ENCODE results near the gene TNFRSF9. TPM values are rescaled to one million over a fixed set of nuclear protein-coding genes. Genes with fewer than 3 reads are reported as not detected.
"Not testable (repeated sequence)": the region's sequence is repeated elsewhere in the genome, so short reads cannot be mapped to it uniquely, and the experiment has no call there.

The TNFRSF9 gene
- total RNA-seq, 1 donor from 2014 or later, result 0.20 TPM

DNA sequence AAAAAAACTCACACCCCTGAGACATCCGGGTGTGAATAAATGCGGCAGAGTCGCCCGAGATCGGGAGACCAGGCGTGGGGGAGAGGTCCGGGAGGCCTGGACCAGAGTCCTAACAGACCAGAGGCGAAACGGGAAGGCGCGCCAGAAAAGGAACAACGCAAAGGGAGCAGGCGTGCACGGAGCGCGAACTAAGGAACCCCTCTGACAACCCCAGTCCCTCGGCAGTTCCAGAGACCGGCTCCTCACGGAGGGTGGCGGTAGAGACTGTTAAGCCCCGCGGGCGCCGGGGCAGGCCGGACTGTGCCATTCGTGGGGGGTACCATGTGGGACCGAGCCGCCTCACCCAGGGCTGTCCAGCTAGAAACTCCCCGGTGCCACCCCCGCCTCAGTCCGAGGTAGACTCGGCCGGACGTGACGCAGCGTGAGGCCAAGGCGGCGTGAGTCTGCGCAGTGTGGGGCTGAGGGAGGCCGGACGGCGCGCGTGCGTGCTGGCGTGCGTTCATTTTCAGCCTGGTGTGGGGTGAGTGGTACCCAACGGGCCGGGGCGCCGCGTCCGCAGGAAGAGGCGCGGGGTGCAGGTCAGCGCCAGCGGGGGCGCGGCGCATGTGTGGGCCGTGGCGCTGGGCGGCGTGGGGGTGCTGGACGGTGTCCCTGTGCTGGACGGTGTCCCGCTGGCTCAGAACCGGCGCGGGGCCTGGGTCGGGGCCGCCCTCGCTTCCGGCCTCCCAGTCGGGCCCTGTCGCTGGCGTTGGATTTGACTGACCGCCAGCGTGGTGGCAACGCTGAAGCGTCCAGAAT, 20.8 kb upstream of the TNFRSF9 start, which contains the start of gene PARK7:
Gene PARK7, plus strand, starts transcription at position 496 of the 798 bp plus-strand sequence. CDS start 1,075 bp downstream, outside the sequence.
- DNase-seq (ENCODE audit: low read depth, low spot score), result peak; percentile 97

DNA sequence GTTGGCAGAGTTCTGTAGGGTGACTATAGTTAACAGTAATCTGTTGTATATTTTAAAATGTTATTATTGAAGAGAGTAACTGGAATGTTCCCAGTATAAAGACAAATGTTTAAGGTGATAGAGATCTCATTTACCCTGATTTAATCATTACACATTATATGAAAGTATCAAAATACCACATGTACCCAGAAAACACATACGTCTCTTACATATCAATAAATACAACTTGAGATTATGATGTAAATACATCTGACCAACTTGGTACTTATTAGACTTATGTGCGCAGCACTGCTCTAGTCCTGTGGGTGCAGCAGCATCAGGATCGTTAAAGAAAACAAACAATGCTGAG, 20.2 kb upstream of the TNFRSF9 start:
- DNase-seq (ENCODE audit: low read depth, low spot score), result no peak

DNA sequence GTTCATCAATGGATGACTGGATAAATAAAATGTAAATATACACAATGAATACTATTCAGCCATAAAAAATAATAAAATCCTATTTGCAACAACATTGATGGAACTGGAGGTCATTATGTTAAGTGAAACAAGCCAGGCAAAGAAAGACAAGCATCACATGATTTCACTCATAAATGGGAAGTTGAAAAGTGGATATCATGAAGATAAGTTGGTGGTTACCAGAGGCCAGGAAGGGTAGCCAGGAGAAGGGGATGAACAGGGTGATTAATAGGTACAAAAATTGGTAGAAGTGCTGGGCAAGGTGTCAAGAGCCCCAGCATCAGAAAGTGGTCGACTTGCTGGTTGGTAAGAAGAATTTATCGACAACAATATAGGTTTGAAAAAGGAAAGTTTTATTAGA, 19.5 kb upstream of the TNFRSF9 start:
- DNase-seq (ENCODE audit: low read depth, low spot score), result no peak

DNA sequence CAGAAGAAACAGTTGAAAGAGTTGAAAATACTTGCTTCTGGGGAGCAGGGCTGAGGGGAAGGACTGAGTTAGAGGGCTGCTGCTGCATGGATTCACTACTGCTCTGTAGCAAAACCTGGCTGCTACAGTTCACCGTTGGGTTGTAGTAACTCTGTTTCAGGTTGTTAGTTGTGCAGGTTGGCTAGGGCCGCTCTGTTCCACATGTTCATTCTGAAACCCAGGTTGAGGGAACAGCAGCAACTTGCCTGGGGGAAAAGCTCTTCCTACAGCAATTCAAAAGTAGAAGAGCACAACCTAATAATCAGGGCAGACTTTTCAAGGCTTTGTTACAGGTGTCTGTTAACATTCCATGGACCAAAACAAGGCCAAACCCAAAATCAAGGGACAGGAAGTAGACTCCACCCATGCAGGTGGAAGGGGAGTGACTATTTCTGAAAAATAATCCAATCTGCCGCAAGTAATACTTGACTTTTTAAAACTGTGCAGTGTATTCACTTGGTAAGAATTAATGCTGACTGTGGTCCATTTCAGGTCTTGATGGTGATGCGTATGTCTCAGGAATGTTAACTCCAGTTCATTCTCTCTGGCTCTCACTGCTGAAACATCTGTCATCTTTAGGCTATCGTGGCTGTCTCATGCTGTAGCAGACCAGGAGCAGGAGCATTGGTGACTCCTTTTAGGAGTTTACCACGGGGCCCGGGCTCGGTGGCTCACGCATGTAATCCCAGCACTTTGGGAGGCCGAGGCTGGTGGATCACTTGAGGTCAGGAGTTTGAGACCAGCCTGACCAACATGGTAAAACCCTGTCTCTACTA, 15.8 kb upstream of the TNFRSF9 start:
- no peak for DNase-seq (ENCODE audit: low read depth, low spot score)

DNA sequence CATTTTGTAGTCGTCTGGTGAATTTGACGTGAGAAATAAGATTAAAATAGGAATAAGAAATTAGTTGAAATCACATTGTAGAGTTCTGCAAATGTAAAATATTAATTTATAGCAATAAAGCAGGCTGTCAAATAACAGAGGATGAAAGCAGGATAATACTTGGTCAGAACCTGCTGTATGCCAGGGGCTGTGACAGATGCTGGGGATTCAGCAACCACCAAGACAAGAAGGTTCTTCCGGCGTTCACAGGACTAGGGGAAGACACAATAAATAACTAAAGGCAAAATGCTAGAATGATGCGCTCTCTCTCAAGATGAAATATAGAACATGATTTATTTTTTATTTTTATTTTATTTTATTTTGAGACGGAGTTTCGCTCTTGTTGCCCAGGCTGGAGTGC, 14.0 kb upstream of the TNFRSF9 start:
- no peak for DNase-seq (ENCODE audit: low read depth, low spot score)

DNA sequence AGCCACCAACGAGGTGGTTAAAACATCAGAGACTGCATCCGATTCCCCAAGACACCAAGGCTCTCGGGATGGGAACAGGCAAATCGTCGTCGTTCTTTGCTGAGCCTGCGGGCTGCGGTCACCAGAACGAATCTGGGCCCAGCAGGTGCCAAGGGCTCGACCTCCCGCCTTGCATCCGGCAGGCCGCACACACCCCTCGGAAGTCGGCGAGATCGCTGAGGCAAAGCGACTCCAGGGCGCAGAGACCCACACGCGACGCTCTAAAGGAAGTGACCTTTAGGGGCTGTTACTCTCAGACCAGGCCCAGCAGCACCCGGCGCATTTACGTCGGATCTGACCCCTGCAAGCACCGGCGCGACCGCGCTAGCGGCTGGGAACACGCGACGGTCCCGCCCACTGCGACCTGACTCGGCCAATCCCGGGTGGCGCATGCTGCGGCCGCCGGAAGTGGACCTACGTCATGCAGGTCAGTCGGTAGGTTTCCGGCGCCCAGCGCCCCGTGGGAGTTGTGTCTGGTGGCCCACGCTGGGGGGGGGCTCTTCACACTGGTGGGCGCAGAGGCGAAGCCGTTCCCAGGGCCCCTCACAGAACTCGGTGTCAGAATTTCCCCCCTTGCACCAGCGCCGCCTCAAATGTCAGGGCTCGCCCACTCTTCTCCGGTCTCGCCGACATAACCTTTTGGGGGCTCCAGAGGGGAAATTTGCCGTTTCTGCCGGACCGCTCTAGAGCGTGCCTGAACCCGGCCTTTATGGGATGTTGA, 13.4 kb upstream of the TNFRSF9 start:
- peak; percentile 47 for DNase-seq (ENCODE audit: low read depth, low spot score)

DNA sequence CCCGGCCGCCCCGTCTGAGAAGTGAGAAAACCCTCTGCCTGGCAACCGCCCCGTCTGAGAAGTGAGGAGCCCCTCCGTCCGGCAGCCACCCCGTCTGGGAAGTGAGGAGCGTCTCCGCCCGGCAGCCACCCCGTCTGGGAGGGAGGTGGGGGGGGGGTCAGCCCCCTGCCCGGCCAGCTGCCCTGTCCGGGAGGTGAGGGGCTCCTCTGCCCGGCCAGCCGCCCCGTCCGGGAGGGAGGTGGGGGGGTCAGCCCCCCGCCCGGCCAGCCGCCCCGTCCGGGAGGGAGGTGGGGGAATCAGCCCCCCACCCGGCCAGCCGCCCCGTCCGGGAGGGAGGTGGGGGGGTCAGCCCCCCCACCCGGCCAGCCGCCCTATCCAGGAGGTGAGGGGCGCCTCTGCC, 12.2 kb upstream of the TNFRSF9 start:
- DNase-seq (ENCODE audit: low read depth, low spot score), result not testable (repeated sequence)

DNA sequence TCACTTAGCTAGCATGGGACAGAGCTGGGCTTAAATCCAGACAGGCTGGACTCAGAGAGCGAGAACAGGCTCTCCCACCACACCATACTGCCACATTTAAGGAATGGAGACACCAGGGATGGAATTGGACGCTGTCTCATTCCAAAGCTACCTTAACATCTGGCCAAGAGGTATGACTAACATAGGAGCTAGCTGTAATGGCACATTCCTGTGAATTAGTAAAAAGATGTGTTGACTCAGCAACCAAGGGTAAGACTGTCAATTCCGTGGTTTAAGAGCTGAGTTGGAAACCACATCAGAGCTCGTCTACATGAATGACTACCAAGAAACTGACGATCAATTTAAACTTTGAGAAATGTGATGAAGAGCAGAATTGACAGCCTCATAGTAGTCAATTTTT, 8.3 kb upstream of the TNFRSF9 start:
- DNase-seq (ENCODE audit: low read depth, low spot score), result no peak

DNA sequence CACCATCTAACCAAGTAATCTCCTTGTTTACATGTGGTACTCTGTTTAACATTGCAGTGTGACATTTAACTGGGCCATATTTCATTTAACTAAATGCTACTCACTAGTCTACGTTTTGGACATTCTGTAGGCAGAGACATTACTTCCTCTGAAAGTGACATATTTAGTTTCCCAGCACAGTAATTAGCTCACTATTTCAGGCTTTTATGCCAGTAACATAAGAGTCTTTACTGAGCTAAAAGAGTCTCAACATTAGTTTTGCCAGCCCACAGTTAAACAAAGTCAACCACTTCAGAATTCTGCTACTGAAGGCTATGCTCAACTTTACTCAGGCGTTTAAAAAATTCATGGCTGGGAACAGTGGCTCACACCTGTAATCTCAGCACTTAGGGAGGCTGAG, 2.6 kb upstream of the TNFRSF9 start:
- no peak for DNase-seq (ENCODE audit: low read depth, low spot score)

DNA sequence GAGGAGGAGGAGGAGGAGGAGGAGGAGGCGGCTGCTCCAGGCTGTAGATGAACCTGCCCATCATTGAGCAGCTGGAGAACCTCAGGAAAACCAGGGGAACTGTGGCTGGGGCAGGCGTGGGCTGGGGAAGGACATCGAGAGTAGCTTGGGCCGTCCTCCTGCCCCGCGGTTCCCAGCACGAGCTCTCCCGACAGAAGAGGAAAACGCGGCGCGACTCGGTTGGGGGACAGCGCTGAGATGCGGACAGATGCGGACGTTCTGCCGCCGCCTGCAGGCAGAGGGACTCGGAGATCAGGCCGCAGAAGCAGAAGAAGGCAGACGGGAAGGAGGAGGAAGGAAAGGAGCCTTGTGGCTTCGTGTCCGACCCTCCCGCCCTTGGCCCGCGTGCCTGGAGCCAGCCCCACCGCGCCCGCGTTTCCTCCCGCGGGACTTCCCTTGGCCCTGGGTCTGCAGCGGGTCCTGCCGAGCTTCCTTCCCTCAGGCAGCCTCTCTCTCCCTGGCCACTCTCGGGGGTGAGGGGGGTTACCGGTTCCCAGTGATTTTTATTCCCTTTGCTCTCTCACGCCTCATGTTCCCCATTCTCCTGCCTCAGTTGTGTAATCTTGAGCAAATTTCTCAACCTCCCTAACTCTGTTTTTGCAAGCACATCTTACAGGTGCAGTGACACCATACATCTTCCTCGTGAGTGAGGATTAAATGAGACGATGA, 1.7 kb upstream of the TNFRSF9 start:
- DNase-seq (ENCODE audit: low read depth, low spot score), result no peak

DNA sequence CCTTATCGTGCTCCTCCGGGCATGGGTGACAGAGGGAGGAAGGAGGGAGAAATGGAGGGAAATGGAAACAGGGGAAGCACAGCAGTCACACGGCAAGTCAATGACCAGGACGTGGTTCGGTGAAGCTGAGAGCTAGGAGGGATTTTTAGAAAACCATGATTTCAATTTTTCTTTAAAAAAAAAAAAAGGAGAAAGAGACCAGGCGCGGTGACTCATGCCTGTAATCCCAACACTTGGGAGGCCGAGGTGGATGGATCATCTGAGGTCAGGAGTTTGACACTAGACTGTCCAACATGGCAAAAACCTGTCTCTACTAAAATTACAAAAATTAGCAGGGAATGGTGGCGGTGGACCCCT, 776 bp upstream of the TNFRSF9 start:
- no peak for DNase-seq (ENCODE audit: low read depth, low spot score)

DNA sequence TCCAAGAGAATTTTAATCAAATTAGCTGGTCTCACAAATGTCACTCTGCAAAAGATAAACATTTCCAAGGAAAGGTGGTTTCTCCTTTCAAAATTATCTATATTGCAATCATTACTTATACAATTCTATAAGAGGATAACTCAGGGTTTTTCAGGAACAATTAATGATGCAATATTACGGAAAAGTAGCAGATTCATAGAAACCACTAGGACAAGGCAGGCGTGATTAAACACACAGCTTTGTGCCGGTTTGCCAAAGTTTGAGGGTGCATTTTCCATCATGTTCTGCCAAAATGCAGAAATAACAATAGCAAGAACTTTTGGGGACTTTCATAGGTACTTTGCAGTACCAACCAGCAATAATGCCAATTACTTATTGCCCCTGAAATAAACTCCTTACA, 605 bp downstream of the TNFRSF9 start:
- DNase-seq (ENCODE audit: low read depth, low spot score), result no peak

DNA sequence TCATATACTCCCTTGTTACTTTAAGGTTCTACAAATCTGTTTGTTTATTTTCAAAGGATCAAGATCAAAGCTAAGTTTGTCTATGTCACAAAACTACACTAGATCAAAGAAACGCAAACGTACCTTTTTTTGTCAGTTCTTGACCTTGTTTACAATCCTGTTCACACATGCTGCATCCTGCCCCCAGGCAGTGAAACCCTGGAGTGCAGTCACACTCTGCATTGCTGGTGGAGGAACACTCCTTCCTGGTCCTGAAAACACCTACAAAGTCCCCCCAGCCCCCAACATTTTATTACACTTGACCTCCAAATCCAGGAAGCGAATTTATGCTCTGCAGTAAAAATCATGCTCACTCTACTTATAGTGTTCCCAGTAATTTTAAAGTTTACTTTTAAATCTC, 2.6 kb downstream of the TNFRSF9 start:
- DNase-seq (ENCODE audit: low read depth, low spot score), result no peak

DNA sequence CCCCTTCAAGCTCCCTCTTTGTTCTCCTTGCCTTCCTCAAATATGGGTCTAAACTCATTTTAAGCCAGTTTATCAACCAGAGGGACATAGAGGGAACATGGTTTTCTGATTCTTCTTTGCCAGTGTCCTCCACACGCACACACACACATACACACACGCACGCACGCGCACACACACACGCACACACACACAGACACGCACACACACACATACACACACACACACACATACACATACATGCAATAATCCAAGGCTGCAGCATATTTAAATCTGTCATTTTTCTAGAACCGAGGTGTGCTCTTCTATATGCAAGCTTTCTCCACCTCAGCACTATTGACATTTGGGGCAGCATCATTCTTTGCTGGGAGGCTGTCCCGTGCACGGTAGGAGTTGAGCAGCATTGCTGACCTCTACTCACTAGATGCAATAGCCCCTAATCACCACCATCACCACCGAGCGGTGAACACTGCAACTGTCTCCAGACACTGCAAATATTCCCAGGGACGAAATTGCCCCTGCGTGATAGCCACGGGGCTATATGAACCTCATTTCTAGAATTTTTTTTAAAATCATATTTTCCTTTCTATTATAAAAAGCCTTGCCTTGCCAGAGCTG, 8.0 kb downstream of the TNFRSF9 start:
- DNase-seq (ENCODE audit: low read depth, low spot score), result no peak

DNA sequence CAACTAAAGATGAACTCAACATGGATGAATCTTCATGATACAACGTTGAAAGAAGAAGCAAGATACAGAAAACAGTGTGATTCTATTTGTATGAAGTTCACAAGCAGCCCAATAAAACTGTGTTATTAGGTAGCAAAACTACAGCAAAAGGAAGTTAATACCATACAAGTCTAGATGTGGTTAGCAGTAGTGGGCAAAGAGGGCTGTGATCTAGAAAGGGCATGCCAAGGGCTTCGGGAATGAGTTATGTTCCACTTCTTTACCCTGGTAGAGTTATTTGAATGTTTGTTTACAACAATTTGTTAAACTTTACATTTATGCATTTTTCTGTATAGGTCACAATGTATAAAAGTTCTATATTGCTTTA, 9.2 kb downstream of the TNFRSF9 start:
- no peak for DNase-seq (ENCODE audit: low read depth, low spot score)

DNA sequence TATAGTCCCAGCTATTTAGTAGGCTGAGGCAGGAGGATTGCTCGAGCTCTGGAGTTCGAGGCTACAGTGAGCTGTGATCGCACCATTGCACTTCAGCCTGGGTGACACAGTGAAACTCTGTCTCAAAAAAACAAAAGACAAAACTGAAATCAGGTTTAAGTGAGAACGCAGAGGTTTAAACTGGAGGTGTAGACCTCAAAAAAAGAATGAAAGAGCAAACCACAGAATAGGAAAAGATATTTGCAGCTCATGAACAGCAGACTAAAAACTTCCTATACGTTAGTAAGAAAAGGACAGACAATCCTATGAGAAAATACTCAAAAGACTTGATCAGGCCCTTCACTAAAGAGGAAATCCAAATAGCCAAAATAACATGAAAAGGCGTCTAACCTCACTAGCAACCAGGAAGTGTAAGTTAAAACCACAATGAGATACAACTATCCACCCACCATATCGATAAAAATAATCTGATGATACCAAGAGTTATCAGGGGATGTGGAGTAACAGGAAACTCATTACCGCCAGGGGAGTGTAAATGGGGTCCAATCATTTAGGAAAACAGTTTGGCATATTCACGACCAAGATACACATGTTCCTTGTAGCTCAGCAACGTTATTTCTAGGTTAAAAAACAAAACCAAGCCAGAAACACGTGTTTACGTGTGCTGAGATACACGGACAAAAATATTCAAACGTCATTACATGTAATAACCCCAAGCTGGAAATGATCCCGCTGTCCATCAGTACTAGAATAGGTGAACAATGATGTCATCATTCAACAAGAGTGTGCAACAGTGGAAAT, 9.8 kb downstream of the TNFRSF9 start:
- no peak for DNase-seq (ENCODE audit: low read depth, low spot score)

DNA sequence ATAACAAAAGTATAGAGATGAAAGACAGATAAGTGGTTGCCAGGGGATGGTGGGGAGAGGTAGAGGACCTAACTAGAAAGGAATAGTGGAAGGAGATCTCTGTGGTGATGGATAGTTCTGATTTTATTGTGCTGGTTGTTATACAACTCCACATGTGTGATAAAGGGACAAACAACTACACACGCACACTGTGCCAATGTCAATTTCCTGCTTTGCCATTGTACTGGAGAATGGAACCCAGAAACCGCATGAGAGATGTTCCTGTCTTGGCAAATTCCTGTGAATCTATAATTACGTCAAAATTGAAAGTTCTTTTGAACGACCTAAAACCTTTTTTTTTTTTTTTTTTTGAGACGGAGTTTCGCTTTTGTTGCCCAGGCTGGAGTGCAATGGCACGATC, 11.0 kb downstream of the TNFRSF9 start:
- DNase-seq (ENCODE audit: low read depth, low spot score), result no peak

DNA sequence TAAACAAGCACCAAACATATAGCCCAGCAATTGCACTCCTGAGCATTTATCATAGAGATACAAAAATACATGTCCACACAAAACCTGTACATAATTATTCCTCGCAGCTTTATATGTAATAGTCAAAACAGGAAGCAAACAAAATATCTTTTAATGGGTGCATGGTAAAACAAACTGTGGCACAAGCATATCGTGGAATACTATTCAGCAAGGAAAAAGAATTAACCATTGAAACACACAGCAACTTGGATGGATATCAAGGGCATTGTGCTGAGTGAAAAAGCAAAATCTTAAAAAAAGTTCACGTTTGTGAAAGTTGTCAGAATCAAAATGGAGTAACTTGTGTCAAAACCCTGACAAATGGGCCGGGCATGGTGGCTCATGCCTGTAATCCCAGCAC, 12.4 kb downstream of the TNFRSF9 start:
- DNase-seq (ENCODE audit: low read depth, low spot score), result no peak

DNA sequence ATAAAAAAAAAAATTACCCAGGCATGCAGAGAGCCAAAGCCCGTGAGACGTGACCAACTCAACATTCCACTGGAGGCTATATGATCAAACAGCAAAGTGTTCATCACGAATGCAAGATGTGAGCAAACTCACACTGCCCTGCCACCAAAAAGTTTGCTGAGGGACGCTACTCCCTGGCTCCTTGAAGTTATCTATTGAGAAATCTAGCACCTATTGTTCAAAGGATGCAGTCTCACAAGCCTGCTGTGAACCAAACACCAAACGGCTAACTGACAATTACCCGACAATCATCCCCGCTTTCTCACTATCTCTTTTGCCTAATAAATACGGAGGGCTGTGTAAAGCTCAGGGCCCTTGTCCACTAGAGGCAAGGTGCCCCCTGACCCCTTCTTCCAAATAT, 13.6 kb downstream of the TNFRSF9 start:
- DNase-seq (ENCODE audit: low read depth, low spot score), result not testable (repeated sequence)

DNA sequence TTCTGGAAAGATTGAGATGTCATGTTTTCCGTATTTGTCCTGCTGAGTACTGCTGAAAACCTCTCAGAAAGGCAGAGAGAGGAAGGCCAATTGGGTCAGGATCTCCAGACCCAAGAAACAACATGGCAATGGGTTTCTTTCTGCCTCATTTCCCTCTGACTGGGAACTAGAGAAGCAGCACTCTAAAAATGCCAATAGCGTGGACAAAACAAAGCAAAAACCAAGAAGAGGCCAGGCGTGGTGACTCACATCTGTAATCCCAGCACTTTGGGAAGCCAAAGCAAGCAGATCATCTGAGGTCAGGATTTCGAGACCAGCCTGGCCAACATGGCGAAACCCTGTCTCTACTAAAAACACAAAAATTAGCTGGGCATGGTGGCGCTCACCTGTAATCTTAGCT, 18.3 kb downstream of the TNFRSF9 start:
- DNase-seq (ENCODE audit: low read depth, low spot score), result no peak

Data from pulmonary artery endothelial cell (primary cell).